HG03469 (cell line): ENCODE data around the gene CASZ1.

Experiments
- ATAC-seq: cut with Tn5 transposase; IDR thresholded peaks from one replicate; pipeline ENCODE4 v1.9.1; 2021; ENCODE audit warnings: mild to moderate bottlenecking, moderate library complexity, moderate number of reproducible peaks; ENCODE audit not compliant: unreplicated experiment

CASZ1 gene

DNA sequence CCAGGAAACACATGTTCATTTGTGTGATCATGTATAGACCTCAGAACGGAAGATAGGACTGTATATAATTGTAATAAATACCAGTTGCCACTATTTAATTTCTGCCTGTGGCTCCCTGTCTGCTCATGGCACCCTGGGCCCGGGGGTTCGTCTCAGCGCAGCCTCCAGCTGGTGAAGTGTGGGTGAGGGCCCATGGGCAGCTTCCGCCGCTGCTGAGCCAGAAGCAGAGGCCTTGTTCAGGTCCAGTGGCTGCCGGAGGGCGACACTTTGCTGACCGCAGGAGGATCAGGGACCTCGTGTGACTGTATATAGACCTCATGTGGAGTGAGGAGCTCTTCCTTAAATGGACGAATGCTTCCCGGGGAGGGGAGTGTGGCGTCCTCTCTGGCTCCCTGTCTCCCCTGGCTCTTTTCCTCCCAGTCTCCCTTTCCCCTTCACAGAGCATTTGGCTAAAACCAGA, 165.8 kb downstream of the CASZ1 start:
- ATAC-seq = no peak

- ATAC-seq = no peak
Measured at GRCh38 chr1:10629816-10630571, 166.5 kb downstream of the CASZ1 start.

DNA sequence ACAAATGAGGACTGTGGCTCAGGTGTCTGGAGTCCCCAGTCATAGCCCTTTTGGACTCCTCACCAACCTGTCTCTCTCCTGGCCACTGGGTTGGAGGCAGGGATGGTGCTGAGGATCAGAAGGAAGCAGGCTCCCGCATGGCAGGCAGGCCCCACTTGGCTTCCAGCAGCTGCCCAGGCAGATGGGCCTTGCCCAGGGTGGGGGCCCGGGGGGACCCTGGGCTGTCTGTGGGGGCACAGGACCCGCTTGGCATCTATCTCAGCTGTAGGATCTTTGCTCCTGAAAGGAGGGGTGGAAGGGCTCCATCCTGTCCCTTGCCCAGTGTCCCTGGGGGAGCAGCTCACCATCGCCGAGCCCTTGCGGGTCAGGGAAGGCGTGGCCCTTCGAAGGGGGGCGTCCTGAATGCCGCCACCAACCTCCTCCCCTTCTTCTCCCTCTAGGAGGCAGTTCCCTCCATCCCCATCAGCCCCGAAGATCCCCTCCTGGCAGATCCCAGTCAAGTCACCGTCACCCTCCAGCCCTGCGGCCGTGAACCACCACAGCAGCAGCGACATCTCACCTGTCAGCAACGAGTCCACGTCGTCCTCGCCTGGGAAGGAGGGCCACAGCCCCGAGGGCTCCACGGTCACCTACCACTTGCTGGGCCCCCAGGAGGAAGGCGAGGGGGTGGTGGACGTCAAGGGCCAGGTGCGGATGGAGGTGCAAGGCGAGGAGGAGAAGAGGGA, 167.2 kb downstream of the CASZ1 start:
- no peak for ATAC-seq

GRCh38 chr1:10628685-10629084, 167.8 kb downstream of the CASZ1 start:
- no peak for ATAC-seq

DNA sequence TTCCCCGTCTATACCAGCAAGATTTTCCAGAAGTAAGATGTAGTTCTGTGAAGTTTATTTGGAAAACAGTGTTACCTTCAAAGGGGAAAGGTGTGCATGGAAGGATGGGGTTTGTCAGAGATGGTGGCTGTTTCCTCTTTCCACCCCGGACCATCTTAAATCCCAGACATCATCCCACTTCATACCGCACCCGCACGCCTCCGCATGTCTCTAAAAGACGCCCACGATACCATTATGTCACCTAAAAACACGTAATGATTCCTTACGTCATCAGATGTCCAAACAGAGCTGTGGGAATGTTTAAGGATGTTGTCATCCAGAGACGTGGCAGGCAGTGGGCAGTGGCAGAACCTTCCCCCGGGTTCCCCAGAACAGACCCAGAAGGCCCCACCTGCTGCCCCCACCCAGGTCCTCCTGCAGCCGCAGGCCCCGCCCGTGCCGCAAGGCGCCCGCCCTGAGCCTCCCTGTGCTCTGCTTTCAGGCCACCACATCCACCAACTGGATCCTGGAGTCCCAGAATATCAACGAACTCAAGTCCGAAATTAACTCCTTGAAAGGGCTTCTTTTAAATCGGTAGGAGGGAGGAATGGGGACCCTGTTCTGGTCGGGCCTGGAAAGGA, 169.5 kb downstream of the CASZ1 start:
- ATAC-seq = no peak

GRCh38 chr1:10626131-10626731, 170.2 kb downstream of the CASZ1 start:
- no peak for ATAC-seq

DNA sequence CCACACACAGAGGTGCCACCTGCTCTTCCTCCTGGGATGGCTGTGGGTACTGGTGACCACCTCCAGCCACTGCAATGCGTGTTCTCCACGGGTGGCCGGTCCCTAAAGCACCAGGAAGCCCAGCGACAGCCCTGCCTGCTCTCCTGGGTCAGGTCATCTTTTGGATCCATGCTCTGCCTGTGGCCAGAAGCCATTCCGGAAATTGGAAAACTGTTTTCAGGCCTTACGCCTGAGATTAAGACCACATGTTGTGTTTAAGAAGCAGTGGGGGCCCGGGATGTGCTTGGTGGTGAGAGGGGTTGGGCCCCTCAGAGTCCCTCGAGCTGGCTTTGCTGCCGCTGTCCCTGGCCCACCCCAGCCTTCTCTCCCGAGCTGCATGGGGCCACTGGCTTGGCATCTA, 170.9 kb downstream of the CASZ1 start:
- no peak for ATAC-seq

GRCh38 chr1:10625076-10625475, 171.4 kb downstream of the CASZ1 start:
- ATAC-seq = no peak

GRCh38 chr1:10624256-10625050, 172.0 kb downstream of the CASZ1 start:
- ATAC-seq = no peak

- no peak for ATAC-seq
Measured at GRCh38 chr1:10623686-10624145, 172.7 kb downstream of the CASZ1 start.

- ATAC-seq = no peak
Measured at GRCh38 chr1:10622910-10623685, 173.3 kb downstream of the CASZ1 start.

GRCh38 chr1:10621906-10622305, 174.5 kb downstream of the CASZ1 start:
- no peak for ATAC-seq

GRCh38 chr1:10620776-10621175, 175.7 kb downstream of the CASZ1 start:
- ATAC-seq = no peak

GRCh38 chr1:10617931-10618885, 178.2 kb downstream of the CASZ1 start:
- no peak for ATAC-seq

GRCh38 chr1:10617318-10617717, 179.1 kb downstream of the CASZ1 start:
- ATAC-seq = no peak

- ATAC-seq = no peak
Measured at GRCh38 chr1:10616696-10617095, 179.8 kb downstream of the CASZ1 start.

DNA sequence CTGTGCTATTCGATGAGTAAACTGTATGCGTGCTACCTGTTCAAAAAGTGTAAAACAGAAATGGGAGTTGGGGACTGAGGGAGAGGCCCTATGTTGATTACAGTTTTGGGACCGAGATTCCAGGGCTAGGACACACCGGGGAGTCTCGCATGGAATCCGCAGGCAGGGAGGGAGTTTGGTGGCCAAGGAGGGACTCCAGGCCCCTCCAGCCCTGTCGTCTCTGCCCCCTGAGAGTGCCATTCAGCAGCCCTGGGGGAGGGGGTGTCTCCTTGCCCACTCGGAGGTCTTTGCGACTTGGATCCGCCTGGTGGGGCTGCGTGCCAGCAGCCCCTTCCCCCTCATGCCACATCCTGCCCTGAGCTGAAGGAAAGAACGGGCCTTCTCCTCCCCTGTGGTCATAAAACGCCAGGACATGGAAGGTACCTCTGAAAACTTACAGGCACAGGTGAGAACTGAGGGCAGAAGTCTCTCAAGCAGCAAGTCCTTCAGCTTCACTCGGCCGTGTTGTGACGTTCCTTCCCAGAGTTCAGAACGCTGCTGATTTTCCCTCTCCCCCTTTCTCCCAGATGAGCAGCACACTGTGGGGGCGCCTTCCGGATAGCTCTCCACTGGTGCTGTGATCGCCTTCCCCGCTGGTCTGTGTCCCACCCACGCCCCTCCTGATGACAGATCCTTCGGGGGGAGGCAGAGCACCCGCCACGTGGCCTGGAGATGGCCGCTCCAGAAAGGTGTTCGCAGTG, 180.3 kb downstream of the CASZ1 start:
- ATAC-seq = no peak

DNA sequence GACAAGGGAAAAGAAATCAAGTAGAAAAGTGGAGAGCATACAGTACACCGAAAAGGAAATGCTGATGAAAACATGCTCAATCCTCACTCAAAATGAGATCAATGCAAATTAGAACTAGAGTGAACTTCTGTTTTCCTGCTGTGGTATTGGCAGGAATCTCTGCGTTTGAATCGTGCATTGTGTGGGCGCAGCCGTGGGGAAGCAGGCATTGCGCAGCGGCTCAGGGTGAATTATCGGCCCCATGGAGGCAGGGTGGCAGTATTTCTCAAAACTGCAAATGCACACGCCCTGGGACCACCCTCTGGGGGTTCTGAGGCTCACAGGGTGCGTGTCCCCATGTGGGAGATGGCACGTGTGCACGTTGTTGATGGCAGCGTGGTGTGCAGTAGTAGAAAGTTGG, 181.1 kb downstream of the CASZ1 start:
- ATAC-seq = no peak
